ENCODE results near the gene MRPS12. TPM values are rescaled to one million over a fixed set of nuclear protein-coding genes. Genes with fewer than 3 reads are reported as not detected.
"Not testable (repeated sequence)": the region's sequence is repeated elsewhere in the genome, so short reads cannot be mapped to it uniquely, and the experiment has no call there.

MRPS12 gene
- 10 to 100 TPM; 62.0 to 73.7 TPM for total RNA-seq

DNA sequence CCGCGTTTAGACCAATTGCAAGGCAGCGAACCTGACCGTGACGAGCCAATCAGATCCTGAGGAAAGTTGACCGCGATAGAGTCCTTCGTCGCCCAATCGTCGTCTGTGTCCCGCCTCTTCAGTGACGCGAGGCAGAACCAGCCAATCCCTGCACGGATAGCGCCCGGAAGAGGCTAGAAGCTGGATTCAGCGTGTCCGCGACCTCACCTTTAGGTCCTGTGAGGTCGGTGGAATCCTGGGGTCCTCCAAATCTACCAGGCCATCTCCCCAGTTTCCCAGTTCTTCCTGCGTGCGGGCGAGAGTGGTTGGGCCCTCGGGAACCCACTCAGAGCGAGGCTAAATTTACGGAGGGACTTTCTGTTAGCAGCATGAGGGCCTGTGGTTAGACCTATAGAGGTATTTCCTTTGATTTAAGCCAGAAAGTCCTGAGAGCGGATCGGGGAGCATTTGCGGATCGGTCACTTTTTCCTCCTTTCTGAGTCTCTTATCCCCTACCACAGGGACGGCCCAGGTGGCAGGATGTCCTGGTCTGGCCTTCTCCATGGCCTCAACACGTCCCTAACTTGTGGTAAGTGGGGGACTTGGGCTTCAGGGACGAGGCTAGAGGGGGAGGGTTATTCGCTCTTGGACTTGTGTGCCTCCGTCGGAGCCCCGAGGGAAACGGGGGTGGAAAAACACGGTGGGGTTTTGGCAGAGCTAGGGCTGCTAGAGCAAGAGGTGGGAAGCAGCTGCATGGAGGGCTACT lies at the start of gene MRPS12:
Gene MRPS12 (plus strand): TSS at position 169 of the 745 bp plus-strand sequence. CDS start 351 bp downstream, at position 520.
- Mint-ChIP-seq H3K27me3 (no peaks in the 10 kb centered on the region), H3K4me3 (peak within 1 kb of the TSS; percentile 86), H3K27ac (peak within 1 kb of the TSS; percentile 99), H3K36me3 (peaks cover 36% of the 10 kb centered on the region), H3K4me1 (peaks cover 50% of the 10 kb centered on the region), H3K9me3 (ENCODE audit: low read depth) (peaks cover 2% of the 10 kb centered on the region)
- ATAC-seq (peak; percentile 96), DNase-seq (peak; percentile 99)
- CTCF ChIA-PET: interaction anchor here (0.6 to 4.6 kb wide), 55 partner anchors 10 to 556 kb away, joined by 3 to 42 read pairs (median 4); partner anchors contain the start of genes ACTN4, CCER2, ECH1 and EIF3K

DNA sequence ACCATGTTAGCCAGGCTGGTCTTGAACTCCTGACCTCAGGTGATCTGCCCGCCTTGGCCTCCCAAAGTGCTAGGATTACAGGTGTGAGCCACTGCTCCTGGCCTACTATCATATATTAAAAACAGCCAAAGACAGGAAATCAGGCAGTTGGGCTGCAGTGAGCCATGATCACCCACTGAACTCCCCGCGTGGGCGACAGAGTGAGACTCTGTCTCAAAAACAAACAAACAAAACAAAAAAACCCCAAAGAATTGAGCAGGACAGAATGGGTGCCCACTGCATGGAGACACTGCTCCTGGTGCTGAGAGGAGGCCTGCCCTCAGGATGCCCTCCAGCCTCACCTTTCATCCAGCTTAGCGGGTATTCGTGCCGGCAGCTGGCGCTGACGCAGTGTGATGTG lies 47.5 kb upstream of the MRPS12 start:
- Mint-ChIP-seq H3K4me3 (no peak overlapping the region), H3K36me3 (peaks cover 2% of the 10 kb centered on the region), H3K27ac (peak overlapping the region; percentile 42), H3K27me3 (no peaks in the 10 kb centered on the region), H3K4me1 (peaks cover 9% of the 10 kb centered on the region), H3K9me3 (ENCODE audit: low read depth) (no peaks in the 10 kb centered on the region)
- ATAC-seq (no peak), DNase-seq (no peak)
- CTCF ChIA-PET: no interaction called here

DNA sequence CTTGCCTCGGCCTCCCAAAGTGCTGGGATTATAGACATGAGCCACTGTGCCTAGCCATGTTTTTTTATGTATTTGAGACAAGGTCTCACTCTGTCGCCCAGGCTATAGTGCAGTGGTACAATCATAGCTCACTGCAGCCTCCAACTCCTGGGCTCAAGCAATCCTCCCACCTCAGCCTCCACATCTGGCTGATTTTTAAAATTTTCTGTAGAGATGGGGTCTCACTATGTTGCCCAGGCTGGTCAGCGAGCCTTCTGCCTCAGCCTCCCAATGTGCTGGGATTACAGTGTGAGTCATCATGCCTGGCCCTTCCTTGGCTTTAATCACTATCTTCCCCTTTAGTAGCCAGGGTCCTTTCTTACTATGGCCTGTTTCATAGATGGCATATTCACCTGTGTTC lies 46.1 kb upstream of the MRPS12 start:
- CTCF ChIA-PET: interaction anchor here (1.1 to 1.2 kb wide), 2 partner anchors 46 to 147 kb away, joined by 3 read pairs; partner anchors contain the start of genes MRPS12 and SARS2
- not testable (repeated sequence) for H3K27ac Mint-ChIP-seq; H3K27me3 Mint-ChIP-seq; H3K36me3 Mint-ChIP-seq; H3K4me3 Mint-ChIP-seq; H3K4me1 Mint-ChIP-seq; DNase-seq; ATAC-seq; H3K9me3 Mint-ChIP-seq (ENCODE audit: low read depth)

DNA sequence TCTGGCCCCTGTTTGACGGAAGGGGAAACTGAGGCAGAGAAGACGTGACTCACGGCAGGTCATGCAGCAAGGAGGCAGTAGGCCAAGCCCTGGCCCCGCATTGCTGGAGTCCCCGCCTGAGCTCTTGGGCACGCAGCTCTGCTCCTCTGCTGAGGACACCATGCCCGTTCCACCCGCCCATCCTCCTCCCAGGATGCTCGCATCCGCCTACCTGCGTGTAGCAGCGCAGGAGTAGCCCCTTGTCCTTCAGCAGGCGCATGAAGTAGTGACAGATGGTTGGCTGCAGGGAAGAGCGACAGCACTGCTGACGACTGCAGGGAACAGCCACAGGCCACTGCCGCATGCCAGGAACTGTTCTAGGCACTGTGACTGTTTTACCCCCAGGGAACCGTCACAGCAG lies 41.9 kb upstream of the MRPS12 start:
- no peak for DNase-seq
- no peak for ATAC-seq
- Mint-ChIP-seq H3K27me3 (no peaks in the 10 kb centered on the region), H3K36me3 (peaks cover 2% of the 10 kb centered on the region), H3K4me1 (no peaks in the 10 kb centered on the region), H3K4me3 (no peak overlapping the region), H3K27ac (no peak overlapping the region), H3K9me3 (ENCODE audit: low read depth) (no peaks in the 10 kb centered on the region)
- CTCF ChIA-PET: interaction anchor here (0.9 to 4.2 kb wide), 10 partner anchors 12 to 486 kb away, joined by 3 to 55 read pairs (median 6); partner anchors contain the start of genes FAM98C and RINL

- CTCF ChIA-PET: interaction anchor here (1.5 to 4.2 kb wide), 2 partner anchors 12 to 63 kb away, joined by 3 to 55 read pairs; partner anchors contain the start of gene RINL
- H3K36me3 Mint-ChIP-seq: peaks cover 2% of the 10 kb centered on the region
- no peak for ATAC-seq
- H3K27ac Mint-ChIP-seq: no peak overlapping the region
- H3K9me3 Mint-ChIP-seq (ENCODE audit: low read depth): no peaks in the 10 kb centered on the region
- H3K27me3 Mint-ChIP-seq: no peaks in the 10 kb centered on the region
- DNase-seq: no peak
- no peak overlapping the region for H3K4me3 Mint-ChIP-seq
- H3K4me1 Mint-ChIP-seq: no peaks in the 10 kb centered on the region
These were observed 40.9 kb upstream of the MRPS12 start for GRCh38 chr19:38889803-38890202.

DNA sequence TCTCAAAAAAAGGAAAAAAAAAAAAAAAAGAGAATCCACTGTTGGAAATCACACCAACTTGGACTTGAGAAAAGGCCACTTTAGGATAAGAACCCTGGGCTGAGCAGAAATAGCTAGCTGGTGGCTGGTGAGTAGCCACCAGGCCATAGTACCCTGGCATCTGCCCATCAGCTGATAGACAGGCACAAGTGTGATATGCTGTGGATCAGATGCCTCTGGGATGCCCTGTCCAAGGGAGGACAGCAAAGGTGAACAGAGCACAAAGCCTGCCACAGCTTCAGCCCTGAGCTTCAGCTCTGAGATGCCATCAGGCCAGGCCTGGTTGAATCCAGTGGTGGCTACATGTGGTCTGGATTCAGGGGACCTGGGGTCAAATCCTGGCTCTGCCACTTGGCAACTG lies 40.1 kb upstream of the MRPS12 start:
- Mint-ChIP-seq H3K9me3 (ENCODE audit: low read depth) (no peaks in the 10 kb centered on the region), H3K27me3 (no peaks in the 10 kb centered on the region), H3K36me3 (peaks cover 2% of the 10 kb centered on the region), H3K4me1 (no peaks in the 10 kb centered on the region), H3K4me3 (no peak overlapping the region), H3K27ac (no peak overlapping the region)
- ATAC-seq (no peak), DNase-seq (no peak)
- CTCF ChIA-PET: no interaction called here

- Mint-ChIP-seq H3K36me3 (peaks cover 2% of the 10 kb centered on the region), H3K27me3 (no peaks in the 10 kb centered on the region), H3K27ac (no peak overlapping the region), H3K4me3 (no peak overlapping the region), H3K4me1 (no peaks in the 10 kb centered on the region), H3K9me3 (ENCODE audit: low read depth) (no peaks in the 10 kb centered on the region)
- no peak for DNase-seq
- ATAC-seq: no peak
- CTCF ChIA-PET: interaction anchor here (0.8 to 3.0 kb wide), 2 partner anchors 14 to 38 kb away, joined by 4 to 12 read pairs; partner anchors contain the start of gene RINL
These were observed 39.0 kb upstream of the MRPS12 start for GRCh38 chr19:38891771-38892170.

- no peaks in the 10 kb centered on the region for H3K27me3 Mint-ChIP-seq
- CTCF ChIA-PET: interaction anchor here (3.0 kb wide), 1 partner anchor 15 kb away, joined by 12 read pairs; the partner anchor contains the start of gene RINL
- H3K4me3 Mint-ChIP-seq: no peak overlapping the region
- DNase-seq (no peak), ATAC-seq (no peak)
- H3K9me3 Mint-ChIP-seq (ENCODE audit: low read depth): no peaks in the 10 kb centered on the region
- no peak overlapping the region for H3K27ac Mint-ChIP-seq
- H3K4me1 Mint-ChIP-seq: peaks cover 2% of the 10 kb centered on the region
- H3K36me3 Mint-ChIP-seq: peaks cover 2% of the 10 kb centered on the region
These were observed 37.9 kb upstream of the MRPS12 start for GRCh38 chr19:38892841-38893240.

- H3K36me3 Mint-ChIP-seq: peaks cover under 1% of the 10 kb centered on the region
- DNase-seq (no peak), ATAC-seq (no peak)
- no peaks in the 10 kb centered on the region for H3K27me3 Mint-ChIP-seq
- no peaks in the 10 kb centered on the region for H3K9me3 Mint-ChIP-seq (ENCODE audit: low read depth)
- H3K4me3 Mint-ChIP-seq: no peak overlapping the region
- CTCF ChIA-PET: interaction anchor here (3.0 kb wide), 1 partner anchor 15 kb away, joined by 12 read pairs; the partner anchor contains the start of gene RINL
- no peak overlapping the region for H3K27ac Mint-ChIP-seq
- H3K4me1 Mint-ChIP-seq: peaks cover 7% of the 10 kb centered on the region
These were observed 37.4 kb upstream of the MRPS12 start for GRCh38 chr19:38893341-38893771.

DNA sequence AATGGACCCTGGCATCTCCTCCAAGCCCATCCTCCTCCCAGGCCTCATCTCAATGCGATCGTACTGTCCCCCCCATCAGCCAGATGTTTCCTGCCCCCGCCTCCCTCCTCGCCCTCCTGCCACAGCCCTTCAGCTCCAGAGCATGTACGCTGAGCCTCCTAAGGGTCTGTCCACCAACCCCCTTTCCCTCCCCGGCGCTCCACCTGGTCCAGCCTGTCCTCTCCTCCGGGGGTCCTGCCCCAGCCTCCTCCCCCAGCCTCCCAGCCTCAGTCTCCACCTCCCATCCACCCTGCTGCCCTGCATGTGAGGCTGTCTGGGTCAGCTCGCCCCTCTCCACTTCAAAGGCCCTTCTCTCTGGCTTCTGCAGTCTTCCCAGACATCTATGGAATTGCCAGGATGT lies 35.8 kb upstream of the MRPS12 start:
- DNase-seq (no peak), ATAC-seq (no peak)
- no peak overlapping the region for H3K27ac Mint-ChIP-seq
- CTCF ChIA-PET: no interaction called here
- H3K36me3 Mint-ChIP-seq: peaks cover 1% of the 10 kb centered on the region
- H3K9me3 Mint-ChIP-seq (ENCODE audit: low read depth): no peaks in the 10 kb centered on the region
- H3K27me3 Mint-ChIP-seq: no peaks in the 10 kb centered on the region
- peaks cover 14% of the 10 kb centered on the region for H3K4me1 Mint-ChIP-seq
- H3K4me3 Mint-ChIP-seq: no peak overlapping the region

DNA sequence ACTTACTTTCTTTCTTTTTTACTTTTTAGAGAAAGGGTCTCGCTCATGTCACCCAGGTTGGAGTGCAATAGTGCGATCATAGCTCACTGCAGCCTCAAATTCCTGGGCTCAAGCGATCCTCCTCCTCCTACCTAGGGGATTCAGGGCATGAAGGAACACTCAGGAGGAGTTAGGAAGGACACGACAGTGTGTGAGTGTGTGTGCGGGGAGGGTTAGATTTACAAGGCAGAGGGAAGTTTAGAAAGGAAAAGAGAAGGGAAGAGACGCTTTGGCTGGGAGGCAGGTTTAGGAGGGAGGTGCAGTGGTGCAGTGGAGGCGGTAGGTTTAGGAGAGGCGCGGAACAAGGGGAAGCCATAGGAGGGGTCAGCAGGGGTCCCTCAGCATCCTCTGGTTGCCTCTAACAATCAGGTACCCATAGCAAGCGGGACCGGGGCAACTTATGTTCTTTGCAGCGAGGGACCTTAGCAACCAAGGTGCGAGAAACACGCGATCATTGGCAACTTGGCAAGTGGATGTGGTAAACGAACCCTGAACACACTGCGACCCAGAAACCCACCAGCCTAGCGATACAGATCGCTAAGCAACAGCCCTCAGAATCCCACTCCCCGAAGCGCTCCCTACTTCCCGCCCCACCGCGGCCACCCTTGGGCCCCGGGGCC lies 31.8 kb upstream of the MRPS12 start:
- H3K36me3 Mint-ChIP-seq: peaks cover 19% of the 10 kb centered on the region
- CTCF ChIA-PET: interaction anchor here (3.2 kb wide), 1 partner anchor 11 kb away, joined by 13 read pairs; no protein-coding TSS in a partner anchor

DNA sequence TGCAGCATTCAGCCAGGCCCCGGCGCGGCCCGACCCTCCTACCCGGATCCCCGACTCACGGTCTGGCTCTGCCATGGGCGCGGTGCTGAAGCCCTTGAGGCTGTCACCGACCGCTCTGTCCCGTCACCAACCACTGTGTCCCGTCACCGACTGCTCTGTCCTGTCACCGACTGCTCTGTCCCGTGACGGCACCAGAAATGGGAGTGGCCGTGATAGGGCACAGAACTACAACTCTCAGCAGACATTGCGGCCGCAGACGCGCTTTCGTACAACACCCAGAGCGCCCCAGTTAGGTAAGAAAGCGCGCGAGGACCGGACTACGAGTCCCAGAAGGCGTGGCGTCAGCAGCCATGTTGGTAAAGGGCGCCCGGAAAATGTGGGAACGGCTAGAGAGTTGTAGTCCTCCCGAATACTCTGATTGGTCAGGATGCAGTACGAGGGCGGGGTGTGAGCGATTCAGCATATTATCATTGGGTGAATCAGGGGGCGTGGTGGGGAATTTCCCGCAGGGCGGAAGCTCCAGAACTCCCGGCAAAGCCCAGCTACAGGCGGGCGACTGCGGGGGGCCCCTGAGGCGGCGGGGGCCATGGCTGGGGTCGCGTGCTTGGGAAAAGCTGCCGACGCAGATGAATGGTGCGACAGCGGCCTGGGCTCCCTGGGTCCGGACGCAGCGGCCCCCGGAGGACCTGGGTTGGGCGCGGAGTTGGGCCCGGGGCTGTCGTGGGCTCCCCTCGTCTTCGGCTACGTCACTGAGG lies 31.1 kb upstream of the MRPS12 start, which contains the start of the genes NFKBIB and SIRT2:
Gene NFKBIB (plus strand): TSS at position 523 of the 755 bp plus-strand sequence. CDS start 64 bp downstream, at position 587.
Gene SIRT2 (minus strand): TSS at position 172 of the 755 bp plus-strand sequence. CDS start 97 bp downstream, at position 75.
- peaks cover 40% of the 10 kb centered on the region for H3K4me1 Mint-ChIP-seq
- peak; percentile 92 for ATAC-seq
- peak within 1 kb of the TSS; percentile 92 for H3K27ac Mint-ChIP-seq
- CTCF ChIA-PET: interaction anchor here (0.6 to 4.0 kb wide), 10 partner anchors 9 to 581 kb away, joined by 3 to 34 read pairs (median 4); partner anchors contain the start of genes FAM98C, MRPS12 and SARS2
- H3K9me3 Mint-ChIP-seq (ENCODE audit: low read depth): no peaks in the 10 kb centered on the region
- peaks cover 26% of the 10 kb centered on the region for H3K36me3 Mint-ChIP-seq
- no peaks in the 10 kb centered on the region for H3K27me3 Mint-ChIP-seq
- peak; percentile 100 for DNase-seq
- H3K4me3 Mint-ChIP-seq: peak within 1 kb of the TSS; percentile 97

More for the DNA sequence above, 31.8 kb upstream of the MRPS12 start:
- H3K27ac Mint-ChIP-seq: peak overlapping the region; percentile 92
- peak overlapping the region; percentile 97 for H3K4me3 Mint-ChIP-seq
- no peaks in the 10 kb centered on the region for H3K9me3 Mint-ChIP-seq (ENCODE audit: low read depth)
- H3K4me1 Mint-ChIP-seq: peaks cover 33% of the 10 kb centered on the region
- DNase-seq (no peak), ATAC-seq (no peak)
- no peaks in the 10 kb centered on the region for H3K27me3 Mint-ChIP-seq

Data from activated CD8-positive, alpha-beta memory T cell treated with anti-CD3 and anti-CD28 coated beads, Interleukin-2, amount 10 ng/mL, durations not matched to agents 7 days and 5 days (primary cell).